HEK293 (cell line): ENCODE results near the gene ATP6V1D.

Experiments
- CTCF ChIA-PET: fragments of 350-600 bp; formaldehyde crosslinking; extraction: SDS; loops from one replicate; lab custom pipeline; 2021; ENCODE audit warnings: antibody characterized with exemption; lab: Yijun Ruan, JAX
- POLR2A ChIA-PET: fragments of 300-600 bp; formaldehyde crosslinking; extraction: SDS; loops from one replicate; lab custom pipeline; 2020; ENCODE audit warnings: antibody characterized with exemption, inconsistent platforms; lab: Yijun Ruan, JAX
- H3K27ac ChIP-seq: fragments of 200-500 bp; sonication (Bioruptor generic); 2 replicates; pipeline ENCODE4 v1.5.1; 2014; ENCODE audit warnings: low read depth, low read length, control low read depth, inconsistent platforms; ENCODE audit errors: extremely low read depth
- H3K36me3 ChIP-seq, 2 experiments: fragments of 200-500 bp in 1 of 2; sonication (Bioruptor generic) in 1 of 2; 1 replicate in 1 of 2; 2 replicates in 1 of 2; pipeline ENCODE4 v1.5.1; 2014 to 2017; ENCODE audit warnings: inconsistent platforms in 2 of 2, low read length in 2 of 2; ENCODE audit not compliant: control insufficient read depth in 2 of 2, insufficient read depth in 1 of 2
- H3K4me1 ChIP-seq: fragments of 200-500 bp; sonication (Bioruptor generic); 2 replicates; pipeline ENCODE4 v1.5.1; 2014; ENCODE audit warnings: mild to moderate bottlenecking, low read length, inconsistent platforms; ENCODE audit not compliant: control insufficient read depth, insufficient read depth
- H3K4me3 ChIP-seq: 2 replicates; pipeline ENCODE4 v1.5.1; 2011; ENCODE audit warnings: low read depth, mild to moderate bottlenecking, control low read depth, low read length, moderate library complexity
- H3K9me3 ChIP-seq: fragments of 200-500 bp; sonication (Bioruptor generic); 2 replicates; pipeline ENCODE4 v1.5.1; 2014; ENCODE audit warnings: low read depth, low read length, inconsistent platforms; ENCODE audit not compliant: control insufficient read depth, insufficient read depth
- BCL11B ChIP-seq: fragments of 450-650 bp; formaldehyde crosslinking; IDR thresholded peaks from 2 replicates; pipeline ENCODE4 v1.5.1; 2016; ENCODE audit warnings: low read depth, missing biosample characterization, missing genetic modification characterization
- HOXC10 ChIP-seq: sonication (generic); formaldehyde crosslinking; IDR thresholded peaks from 2 replicates; pipeline ENCODE4 v1.8.1; 2023; ENCODE audit warnings: mild to moderate bottlenecking, missing genetic modification reagents
- KLF16 ChIP-seq: fragments of 450-650 bp; formaldehyde crosslinking; IDR thresholded peaks from 2 replicates; pipeline ENCODE4 v1.5.1; 2017; ENCODE audit warnings: missing biosample characterization, missing genetic modification characterization
- MYNN ChIP-seq: fragments of 450-650 bp; formaldehyde crosslinking; IDR thresholded peaks from 2 replicates; pipeline ENCODE4 v1.5.1; 2016; ENCODE audit warnings: missing biosample characterization, missing genetic modification characterization, borderline replicate concordance
- ZBTB10 ChIP-seq: fragments of 450-650 bp; formaldehyde crosslinking; IDR thresholded peaks from 2 replicates; pipeline ENCODE4 v1.5.1; 2016; ENCODE audit warnings: missing biosample characterization, missing genetic modification characterization
- ZBTB21 ChIP-seq: fragments of 450-650 bp; formaldehyde crosslinking; IDR thresholded peaks from 2 replicates; pipeline ENCODE4 v1.5.1; 2017; ENCODE audit warnings: missing biosample characterization, missing genetic modification characterization
- ZNF10 ChIP-seq: fragments of 450-650 bp; formaldehyde crosslinking; IDR thresholded peaks from 2 replicates; pipeline ENCODE4 v1.5.1; 2017; ENCODE audit warnings: missing biosample characterization, missing genetic modification characterization
- ZNF155 ChIP-seq: fragments of 450-650 bp; formaldehyde crosslinking; IDR thresholded peaks from 2 replicates; pipeline ENCODE4 v1.5.1; 2016; ENCODE audit warnings: missing biosample characterization, missing genetic modification characterization
- ZNF174 ChIP-seq: fragments of 450-650 bp; formaldehyde crosslinking; IDR thresholded peaks from 2 replicates; pipeline ENCODE4 v1.5.0; 2017; ENCODE audit warnings: missing biosample characterization, mild to moderate bottlenecking, missing genetic modification characterization
- ZNF248 ChIP-seq: fragments of 450-650 bp; formaldehyde crosslinking; IDR thresholded peaks from 2 replicates; pipeline ENCODE4 v1.5.1; 2017; ENCODE audit warnings: missing biosample characterization, missing genetic modification characterization
- ZNF433 ChIP-seq: fragments of 450-650 bp; formaldehyde crosslinking; IDR thresholded peaks from 2 replicates; pipeline ENCODE4 v1.5.1; 2016; ENCODE audit warnings: missing biosample characterization, missing genetic modification characterization, low read depth
- ZNF585B ChIP-seq: fragments of 450-650 bp; formaldehyde crosslinking; IDR thresholded peaks from 2 replicates; pipeline ENCODE4 v1.5.1; 2016; ENCODE audit warnings: missing biosample characterization, missing genetic modification characterization
- ZNF596 ChIP-seq: fragments of 450-650 bp; IDR thresholded peaks from 2 replicates; pipeline ENCODE4 v1.5.0; 2018; ENCODE audit warnings: missing biosample characterization, mild to moderate bottlenecking, missing genetic modification characterization, moderate library complexity
- ZNF626 ChIP-seq: fragments of 450-650 bp; sonication (Bioruptor Pico); formaldehyde crosslinking; IDR thresholded peaks from 2 replicates; pipeline ENCODE4 v1.5.1; 2018; ENCODE audit warnings: missing biosample characterization, missing genetic modification characterization, inconsistent platforms
- ZNF645 ChIP-seq: fragments of 450-650 bp; formaldehyde crosslinking; IDR thresholded peaks from 2 replicates; pipeline ENCODE4; 2016; ENCODE audit warnings: missing biosample characterization, missing genetic modification characterization
- ZNF664 ChIP-seq: fragments of 450-650 bp; formaldehyde crosslinking; IDR thresholded peaks from 2 replicates; pipeline ENCODE4 v1.5.1; 2016; ENCODE audit warnings: missing biosample characterization, missing genetic modification characterization
- ZNF677 ChIP-seq: fragments of 450-650 bp; IDR thresholded peaks from 2 replicates; pipeline ENCODE4 v1.5.0; 2018; ENCODE audit warnings: missing biosample characterization, mild to moderate bottlenecking, missing genetic modification characterization, moderate library complexity
- ZNF747 ChIP-seq: fragments of 450-650 bp; formaldehyde crosslinking; IDR thresholded peaks from 2 replicates; pipeline ENCODE4 v1.5.1; 2016; ENCODE audit warnings: missing biosample characterization, missing genetic modification characterization
- ZNF777 ChIP-seq: fragments of 450-650 bp; formaldehyde crosslinking; IDR thresholded peaks from 2 replicates; pipeline ENCODE4 v1.5.1; 2017; ENCODE audit warnings: missing biosample characterization, missing genetic modification characterization, borderline replicate concordance
- ZNF843 ChIP-seq: fragments of 450-650 bp; formaldehyde crosslinking; IDR thresholded peaks from 2 replicates; pipeline ENCODE4 v1.5.1; 2016; ENCODE audit warnings: missing biosample characterization, missing genetic modification characterization
- TF ChIP-seq, protein P1 (sequence below): fragments of 450-650 bp; formaldehyde crosslinking; IDR thresholded peaks from 2 replicates; pipeline ENCODE4 v1.5.1; 2017; ENCODE audit warnings: missing biosample characterization, missing genetic modification characterization
- TF ChIP-seq, protein P2 (sequence below): fragments of 450-650 bp; formaldehyde crosslinking; optimal IDR thresholded peaks from 2 replicates; pipeline ENCODE3; 2016; ENCODE audit warnings: missing biosample characterization, mild to moderate bottlenecking, missing genetic modification characterization

Gene ATP6V1D

DNA sequence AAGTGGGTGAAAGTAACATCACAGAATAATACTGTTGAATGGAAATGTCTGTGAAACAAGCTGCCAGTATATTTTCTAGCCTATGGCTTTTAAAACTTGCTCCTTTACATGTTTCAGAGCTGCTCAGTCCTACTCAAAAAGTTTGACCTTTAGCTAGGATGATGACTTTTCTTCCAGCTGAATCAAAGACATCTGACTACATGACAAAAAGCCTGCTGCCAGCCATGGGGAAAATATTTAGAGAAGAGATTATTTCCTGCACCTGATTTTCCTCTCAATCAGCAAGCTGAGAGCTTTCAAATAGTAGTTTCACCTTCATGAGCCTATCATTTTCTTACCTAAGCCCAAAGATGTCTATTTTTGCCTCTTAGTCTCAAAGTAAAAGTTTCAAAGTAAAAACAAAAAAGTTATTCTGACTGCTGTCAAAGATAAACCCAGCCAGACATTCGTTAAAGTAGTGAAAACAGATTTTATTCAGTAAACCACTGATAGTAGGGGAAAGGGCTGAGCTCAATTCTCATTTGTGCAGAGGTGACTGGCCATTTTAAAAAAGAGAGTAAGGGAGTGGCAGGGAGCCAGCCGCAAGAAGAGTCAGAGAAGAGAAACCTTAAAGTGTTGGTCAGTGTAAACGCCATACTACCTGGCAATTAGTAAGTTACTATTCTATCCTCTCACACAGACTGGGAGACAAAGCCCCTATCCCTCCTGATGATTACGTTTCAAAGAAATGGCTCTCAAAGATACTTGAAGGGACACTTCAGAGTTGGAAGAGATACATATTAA is 2.2 kb downstream of the ATP6V1D start:
- peaks cover 11% of the 10 kb centered on the region for H3K4me1 ChIP-seq
- ChIA-PET CTCF (interaction anchor here (0.7 to 1.4 kb wide), 4 partner anchors 21 to 214 kb away, joined by 3 to 6 read pairs (median 4); no protein-coding TSS in a partner anchor), POLR2A (no interaction called here)
- H3K36me3 ChIP-seq = peaks cover 12 to 23% of the 10 kb centered on the region in 2 experiments; a peak in 2 of 3 replicates
- no peaks in the 10 kb centered on the region for H3K9me3 ChIP-seq
- no peak overlapping the region for H3K27ac ChIP-seq
- H3K4me3 ChIP-seq = no peak overlapping the region; the same call in 1 of the 2 replicates
- no peak for TF ChIP-seq ZNF677 (tag by site-specific recombination)
- TF ChIP-seq ZNF777 (tag by site-specific recombination) = no peak
- no peak for TF ChIP-seq ZNF664 (tag by site-specific recombination)
- no peak for TF ChIP-seq HOXC10 (CRISPR knock-in tag)
- no peak for TF ChIP-seq ZNF248
- TF ChIP-seq ZBTB21 (tag by site-specific recombination) = no peak
- TF ChIP-seq BCL11B (tag by site-specific recombination) = no peak
- no peak for TF ChIP-seq ZNF843
- no peak for TF ChIP-seq MYNN
- no peak for TF ChIP-seq ZNF626 (tag by site-specific recombination)
- TF ChIP-seq KLF16 (tag by site-specific recombination) = no peak

DNA sequence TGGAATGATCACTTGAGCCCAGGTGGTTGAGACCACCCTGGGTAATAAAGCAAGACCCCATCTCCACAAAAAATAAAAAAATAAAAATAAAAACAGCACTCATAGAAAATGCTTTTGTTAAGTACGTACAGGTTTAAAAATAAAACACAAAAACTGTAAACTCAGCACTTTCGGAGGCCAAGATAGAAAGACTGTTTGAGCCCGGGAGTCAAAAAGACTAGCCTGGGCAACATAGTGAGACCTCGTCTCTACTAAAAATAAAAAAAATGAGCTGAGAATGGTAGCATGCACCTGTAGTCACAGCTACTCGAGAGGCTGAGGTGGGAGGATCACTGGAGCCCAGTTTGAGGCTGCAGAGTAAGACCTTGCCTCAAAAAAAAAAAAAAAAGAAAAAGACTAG is 7.5 kb downstream of the ATP6V1D start:
- no peaks in the 10 kb centered on the region for H3K9me3 ChIP-seq
- no peak overlapping the region for H3K4me3 ChIP-seq
- TF ChIP-seq, protein P1, sequence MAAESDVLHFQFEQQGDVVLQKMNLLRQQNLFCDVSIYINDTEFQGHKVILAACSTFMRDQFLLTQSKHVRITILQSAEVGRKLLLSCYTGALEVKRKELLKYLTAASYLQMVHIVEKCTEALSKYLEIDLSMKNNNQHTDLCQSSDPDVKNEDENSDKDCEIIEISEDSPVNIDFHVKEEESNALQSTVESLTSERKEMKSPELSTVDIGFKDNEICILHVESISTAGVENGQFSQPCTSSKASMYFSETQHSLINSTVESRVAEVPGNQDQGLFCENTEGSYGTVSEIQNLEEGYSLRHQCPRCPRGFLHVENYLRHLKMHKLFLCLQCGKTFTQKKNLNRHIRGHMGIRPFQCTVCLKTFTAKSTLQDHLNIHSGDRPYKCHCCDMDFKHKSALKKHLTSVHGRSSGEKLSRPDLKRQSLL (tag by site-specific recombination) = no peak
- TF ChIP-seq ZNF433 (no peak), ZBTB10 (tag by site-specific recombination) (no peak), ZNF174 (tag by site-specific recombination) (no peak), ZNF10 (tag by site-specific recombination) (no peak), ZNF585B (no peak), ZNF596 (tag by site-specific recombination) (no peak), ZNF747 (no peak), ZNF645 (tag by site-specific recombination) (no peak), ZNF155 (no peak)
- TF ChIP-seq, protein P2, sequence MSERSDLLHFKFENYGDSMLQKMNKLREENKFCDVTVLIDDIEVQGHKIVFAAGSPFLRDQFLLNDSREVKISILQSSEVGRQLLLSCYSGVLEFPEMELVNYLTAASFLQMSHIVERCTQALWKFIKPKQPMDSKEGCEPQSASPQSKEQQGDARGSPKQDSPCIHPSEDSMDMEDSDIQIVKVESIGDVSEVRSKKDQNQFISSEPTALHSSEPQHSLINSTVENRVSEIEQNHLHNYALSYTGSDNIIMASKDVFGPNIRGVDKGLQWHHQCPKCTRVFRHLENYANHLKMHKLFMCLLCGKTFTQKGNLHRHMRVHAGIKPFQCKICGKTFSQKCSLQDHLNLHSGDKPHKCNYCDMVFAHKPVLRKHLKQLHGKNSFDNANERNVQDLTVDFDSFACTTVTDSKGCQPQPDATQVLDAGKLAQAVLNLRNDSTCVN (tag by site-specific recombination) = no peak
- TF ChIP-seq, all 188 proteins: peak for 0
- no peaks in the 10 kb centered on the region for H3K4me1 ChIP-seq
- POLR2A ChIA-PET = interaction anchor here (0.7 kb wide), 1 partner anchor 8 kb away, joined by 4 read pairs; the partner anchor contains the start of gene ATP6V1D
- CTCF ChIA-PET = interaction anchor here (1.1 kb wide), 1 partner anchor 8 kb away, joined by 5 read pairs; the partner anchor contains the start of genes ATP6V1D and EIF2S1
- H3K36me3 ChIP-seq = peaks cover 52 to 65% of the 10 kb centered on the region in 2 experiments
- H3K27ac ChIP-seq = no peak overlapping the region
